Measurements from ENCODE around the gene BMAL2.

BMAL2 gene

GRCh38 chr12:27343255-27344000 lies 10.8 kb downstream of the BMAL2 start:
- H3K4me1 ChIP-seq = no peaks in the 10 kb centered on the region
- no peaks in the 10 kb centered on the region for H3K36me3 ChIP-seq
- intact Hi-C loops (cut with DNase I; ENCODE audit: low total_unique reads) = loop anchor here (10.0 kb wide), 1 partner anchor 1519 kb away; no protein-coding TSS in a partner anchor
- DNase-seq = no peak
- no peak overlapping the region for H3K27ac ChIP-seq
- no peaks in the 10 kb centered on the region for H3K27me3 ChIP-seq
- no peak for TF ChIP-seq CTCF (IDR thresholded peaks at IDR 0.05)
- H3K4me3 ChIP-seq = no peak overlapping the region
- H3K9me3 ChIP-seq = no peaks in the 10 kb centered on the region

- Histone ChIP-seq H3K36me3 (no peaks in the 10 kb centered on the region), H3K4me3 (no peak overlapping the region), H3K9me3 (no peaks in the 10 kb centered on the region), H3K4me1 (no peaks in the 10 kb centered on the region), H3K27ac (no peak overlapping the region), H3K27me3 (no peaks in the 10 kb centered on the region)
- DNase-seq = no peak
- intact Hi-C loops (cut with DNase I; ENCODE audit: low total_unique reads) = loop anchor here (10.0 kb wide), 1 partner anchor 1519 kb away; no protein-coding TSS in a partner anchor
- no peak for TF ChIP-seq CTCF (IDR thresholded peaks at IDR 0.05)
Observed at GRCh38 chr12:27344246-27344645, 11.6 kb downstream of the BMAL2 start.

GRCh38 chr12:27344760-27345159 lies 12.1 kb downstream of the BMAL2 start:
- TF ChIP-seq CTCF (IDR thresholded peaks at IDR 0.05) = no peak
- no peaks in the 10 kb centered on the region for H3K27me3 ChIP-seq
- H3K27ac ChIP-seq = no peak overlapping the region
- H3K4me1 ChIP-seq = no peaks in the 10 kb centered on the region
- H3K9me3 ChIP-seq = no peaks in the 10 kb centered on the region
- H3K4me3 ChIP-seq = no peak overlapping the region
- no peaks in the 10 kb centered on the region for H3K36me3 ChIP-seq
- intact Hi-C loops (cut with DNase I; ENCODE audit: low total_unique reads) = loop anchor here (10.0 kb wide), 1 partner anchor 1520 kb away; no protein-coding TSS in a partner anchor
- no peak for DNase-seq

- Histone ChIP-seq H3K9me3 (no peaks in the 10 kb centered on the region), H3K4me3 (no peak overlapping the region), H3K27me3 (no peaks in the 10 kb centered on the region), H3K36me3 (no peaks in the 10 kb centered on the region), H3K27ac (no peak overlapping the region), H3K4me1 (no peaks in the 10 kb centered on the region)
- DNase-seq = no peak
- no peak for TF ChIP-seq CTCF (IDR thresholded peaks at IDR 0.05)
- intact Hi-C loops (cut with DNase I; ENCODE audit: low total_unique reads) = loop anchor here (10.0 kb wide), 1 partner anchor 1521 kb away; no protein-coding TSS in a partner anchor
Observed at GRCh38 chr12:27345376-27345775, 12.7 kb downstream of the BMAL2 start.

- no peaks in the 10 kb centered on the region for H3K4me1 ChIP-seq
- no peaks in the 10 kb centered on the region for H3K36me3 ChIP-seq
- no peaks in the 10 kb centered on the region for H3K9me3 ChIP-seq
- no peaks in the 10 kb centered on the region for H3K27me3 ChIP-seq
- no peak overlapping the region for H3K4me3 ChIP-seq
- no peak for DNase-seq
- no peak overlapping the region for H3K27ac ChIP-seq
- no peak for TF ChIP-seq CTCF (IDR thresholded peaks at IDR 0.05)
- intact Hi-C loops (cut with DNase I; ENCODE audit: low total_unique reads) = loop anchor here (10.0 kb wide), 1 partner anchor 1523 kb away; no protein-coding TSS in a partner anchor
Observed at GRCh38 chr12:27347779-27348178, 15.1 kb downstream of the BMAL2 start.
